Stimulated activated CD8-positive, alpha-beta memory T cell treated with anti-CD3 and anti-CD28 coated beads, Interleukin-15, amount 100 ng/mL, for 24 hours (primary cell): ENCODE data around the gene DIAPH1.
A peak's percentile ranks its signal among the peaks of the same experiment; 100 is the strongest.

Experiments
- DNase-seq: peaks from one replicate; pipeline ENCODE4 v3.0.0-alpha.2; 2020; ENCODE audit warnings: low read depth

Gene DIAPH1

DNA sequence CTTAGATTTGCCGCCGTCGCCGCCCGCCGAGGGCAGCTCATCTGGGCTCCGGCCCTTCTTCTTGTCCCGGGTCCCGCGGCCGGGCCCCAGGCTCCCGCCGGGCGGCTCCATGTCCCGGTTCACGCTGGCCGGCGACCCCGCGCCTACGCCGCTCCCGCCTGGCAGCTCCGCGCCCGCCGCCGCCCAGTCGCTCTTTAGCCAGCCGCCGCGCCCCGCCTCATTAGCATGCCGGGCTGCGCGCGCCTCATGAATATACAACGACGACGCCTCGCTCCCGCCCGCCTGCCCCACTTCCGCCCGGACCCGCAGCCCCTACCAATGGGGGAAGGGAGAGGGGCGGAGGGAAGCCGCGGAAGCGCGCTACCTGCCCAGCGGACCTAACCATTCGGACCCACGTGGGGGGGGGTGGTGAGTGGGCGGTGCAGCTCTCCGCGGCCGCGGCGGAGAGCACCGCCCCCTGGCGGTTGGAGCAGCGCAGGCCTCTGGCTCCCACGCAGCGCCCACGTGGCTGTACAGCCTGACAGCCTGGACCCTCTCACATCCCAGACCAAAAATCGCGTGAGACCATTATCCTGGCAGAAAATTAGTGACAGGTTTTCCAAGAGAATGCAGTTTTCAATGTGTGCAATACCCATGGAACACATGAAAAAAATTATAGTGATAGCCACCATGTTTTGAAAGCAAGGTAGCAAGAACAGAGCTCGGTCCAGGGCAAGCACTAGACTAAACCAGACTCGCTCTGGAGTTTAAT, at the start of gene DIAPH1:
TSS of gene DIAPH1 (minus strand) at position 197 of the 751 bp plus-strand sequence. CDS start at position 111, 86 bp downstream.
- DNase-seq: peak; percentile 96

DNA sequence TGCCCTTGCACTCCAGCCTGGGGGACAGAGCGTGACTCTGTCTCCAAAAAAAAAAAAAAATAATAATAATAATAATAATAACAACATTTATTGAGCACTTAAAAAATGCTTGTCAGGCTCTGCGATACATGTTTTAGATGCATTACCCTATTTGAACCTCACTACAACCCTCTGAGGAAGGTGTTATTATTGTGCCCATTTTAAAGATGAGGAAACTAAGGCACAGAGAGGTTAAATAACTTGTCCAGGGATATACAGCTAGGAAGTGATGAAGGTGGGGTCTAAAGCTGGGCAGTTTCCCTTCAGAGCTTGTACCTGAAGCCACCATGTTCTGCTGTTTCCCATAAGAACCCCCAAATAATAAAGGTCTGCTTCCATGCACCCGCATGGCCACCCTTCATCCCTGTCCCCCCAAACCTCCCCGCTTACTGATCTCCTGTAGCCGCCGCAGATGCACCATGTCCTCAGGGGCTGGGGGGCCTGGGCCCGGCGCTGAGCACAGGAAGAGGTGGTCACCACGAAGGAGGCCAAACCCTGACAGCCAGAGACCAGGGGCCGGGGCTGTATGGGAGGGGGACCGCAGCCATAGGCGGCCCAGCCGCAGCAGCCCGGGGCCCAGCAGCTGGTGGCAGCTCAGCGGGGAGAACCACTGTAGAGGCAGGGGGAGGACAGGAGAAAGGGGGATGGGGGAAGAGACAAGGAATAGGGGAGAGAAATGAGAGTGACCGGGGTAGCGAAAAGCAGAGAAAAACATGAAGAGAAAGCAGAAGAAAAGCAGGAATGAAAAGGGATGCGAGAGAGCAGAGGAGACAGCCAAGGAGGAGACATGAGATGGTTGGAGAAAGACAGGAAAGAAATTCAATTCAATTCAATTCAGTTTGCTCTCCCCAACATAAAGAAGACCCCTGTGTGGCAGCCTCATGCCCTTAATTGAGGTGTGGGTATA, 47.5 kb upstream of the DIAPH1 start:
- no peak for DNase-seq

DNA sequence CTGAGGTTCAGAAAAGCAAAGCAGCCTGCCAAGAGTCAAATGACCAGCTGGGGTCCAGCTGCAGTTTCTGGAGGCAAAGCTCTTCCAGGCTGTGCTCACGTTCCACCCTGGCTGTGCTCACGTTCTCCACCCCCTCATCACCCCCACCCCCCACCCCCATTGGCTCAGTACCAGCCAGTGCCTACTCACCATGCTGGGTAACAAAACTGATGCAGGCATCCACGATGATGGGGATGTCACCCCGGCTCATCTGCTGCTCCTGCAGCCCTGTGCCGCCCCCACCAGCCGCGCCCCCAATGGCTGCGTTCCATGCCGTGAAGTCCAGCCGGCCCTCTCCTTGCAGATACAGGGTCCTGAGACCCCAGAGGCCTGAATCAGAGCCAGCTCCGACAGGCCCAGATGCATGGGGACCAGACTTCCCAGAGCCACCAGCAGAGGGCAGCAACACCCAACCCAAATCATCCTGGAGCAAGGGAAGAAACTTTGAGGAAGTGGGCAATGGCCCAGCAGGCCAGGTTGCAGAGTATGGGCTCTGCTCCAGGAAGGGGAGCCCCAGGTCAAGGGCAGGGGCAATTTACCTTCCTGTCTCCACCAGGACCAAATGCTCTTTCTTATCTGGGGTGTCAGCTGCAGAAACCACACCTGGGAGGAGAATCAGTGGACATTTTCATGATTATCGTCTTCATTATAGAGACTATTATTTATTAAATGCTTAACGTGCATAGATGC, 46.1 kb upstream of the DIAPH1 start:
- peak; percentile 58 for DNase-seq

DNA sequence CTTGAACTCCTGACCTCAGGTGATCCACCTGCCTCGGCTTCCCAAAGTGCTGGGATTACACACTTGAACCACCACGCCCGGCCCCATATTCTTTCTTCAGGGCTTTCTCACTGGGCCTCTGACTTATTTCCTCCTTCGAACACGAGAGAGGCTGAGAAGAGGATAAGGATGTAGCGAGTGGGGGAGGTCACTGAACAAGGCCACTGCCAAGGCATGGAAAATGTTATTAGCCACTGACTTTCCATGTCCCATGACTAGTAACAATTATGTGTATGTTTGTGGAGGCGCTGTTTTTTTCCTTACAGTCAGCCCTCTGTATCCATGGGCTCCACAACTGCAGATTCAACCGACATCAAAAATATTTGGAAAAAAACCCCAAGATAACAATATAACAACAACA, 44.7 kb upstream of the DIAPH1 start:
- no peak for DNase-seq

DNA sequence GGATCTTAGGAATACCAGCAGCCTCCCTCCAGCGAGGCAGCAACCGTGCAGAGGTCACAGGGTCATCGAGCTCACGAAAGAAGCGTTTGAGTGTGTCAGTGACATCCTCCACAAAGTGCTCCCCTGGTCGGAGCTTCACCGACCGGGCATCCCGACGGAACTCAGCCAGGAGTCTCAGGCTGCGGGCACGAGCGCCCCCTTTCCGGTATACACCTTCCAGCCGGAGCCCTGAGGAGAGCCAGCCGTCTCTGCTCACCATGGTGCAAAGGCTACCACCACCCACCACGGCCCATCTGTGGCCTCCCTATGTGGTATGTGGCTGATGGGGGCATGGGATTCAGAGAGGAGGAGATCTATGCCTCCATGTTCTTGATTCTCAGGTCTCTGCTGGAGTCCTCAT, 43.2 kb upstream of the DIAPH1 start:
- no peak for DNase-seq

DNA sequence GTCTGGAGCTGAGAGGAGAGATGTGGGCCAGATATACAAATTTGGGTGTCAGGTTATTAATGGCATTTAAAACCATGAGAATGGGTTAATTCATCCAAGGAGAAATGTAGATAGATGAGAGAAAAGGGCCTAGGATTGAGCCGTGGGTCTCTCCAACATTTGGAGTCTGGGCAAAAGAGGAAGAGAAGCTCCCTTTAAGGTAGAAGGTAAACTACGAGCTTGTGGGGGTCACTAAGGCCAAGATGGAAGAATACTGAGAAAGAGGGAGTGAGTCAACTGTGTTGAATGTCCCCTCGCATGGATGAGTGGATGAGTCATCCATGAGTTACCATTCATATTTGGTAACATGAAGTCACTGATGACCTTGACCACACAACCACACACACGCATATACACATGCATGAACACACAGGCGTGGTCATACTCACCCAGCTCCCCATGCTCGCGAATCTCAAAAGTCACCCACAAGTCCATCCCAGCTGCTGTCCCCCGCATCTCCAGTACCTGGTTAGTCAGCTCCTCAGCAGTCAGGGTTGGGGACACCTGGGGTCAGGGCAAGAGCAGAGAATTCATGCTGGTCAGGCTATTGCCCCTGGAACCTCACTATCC, 39.2 kb upstream of the DIAPH1 start:
- DNase-seq: no peak

DNA sequence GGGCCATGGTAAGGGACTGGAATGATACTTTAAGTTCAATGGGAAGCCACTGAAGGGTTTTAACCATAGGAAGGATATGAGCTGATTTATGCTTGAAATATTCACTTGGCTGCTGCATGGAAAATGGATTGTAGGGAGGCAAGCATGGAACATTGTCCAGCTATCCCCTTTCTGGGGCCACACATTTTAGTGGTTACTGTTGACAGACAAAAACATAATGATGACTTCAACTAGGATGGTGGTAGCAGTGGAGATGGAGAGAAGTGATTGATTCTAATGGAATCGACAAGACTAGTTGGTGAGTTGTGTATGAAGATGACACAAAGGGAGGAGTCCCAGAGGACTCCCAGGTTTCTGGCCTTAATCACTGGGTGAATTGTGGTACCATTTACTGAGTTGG, 38.6 kb upstream of the DIAPH1 start:
- no peak for DNase-seq

DNA sequence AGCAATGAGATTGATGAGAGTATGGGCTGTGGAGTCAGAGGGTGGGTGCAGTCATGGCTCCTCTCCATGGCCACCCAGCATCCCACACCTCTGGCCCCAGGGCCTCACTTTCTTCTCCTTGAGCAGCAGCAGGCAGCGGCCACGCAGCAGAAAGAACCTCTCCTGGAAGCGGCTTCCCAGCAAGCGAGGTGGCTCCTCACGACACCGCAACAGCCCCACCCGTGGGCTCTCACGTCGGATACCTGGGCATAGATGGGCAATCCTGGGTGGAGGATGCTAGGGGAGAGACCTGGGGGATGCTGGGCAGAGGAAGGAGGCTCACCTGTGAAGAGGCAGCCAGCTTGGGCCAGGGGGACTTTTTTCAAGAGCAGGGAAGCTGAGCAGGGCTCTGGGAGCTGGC, 37.6 kb upstream of the DIAPH1 start:
- no peak for DNase-seq

DNA sequence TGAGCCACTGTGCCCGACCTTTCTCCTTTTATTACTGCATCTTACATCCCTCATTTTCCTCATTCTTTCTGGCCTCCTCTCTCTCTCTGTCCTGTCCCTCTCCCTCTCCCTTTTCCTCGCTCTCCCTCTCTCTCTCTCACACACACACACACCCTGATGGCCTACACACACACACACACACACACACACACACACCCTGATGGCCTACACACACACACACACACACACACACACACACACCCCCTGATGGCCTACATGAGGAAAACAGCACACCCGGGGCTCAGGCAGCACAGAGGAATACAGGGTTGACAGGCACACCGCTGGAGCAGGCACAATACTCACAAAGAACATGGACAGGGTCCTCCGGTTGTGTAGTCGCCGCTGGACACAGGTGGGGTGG, 36.2 kb upstream of the DIAPH1 start:
- no peak for DNase-seq

DNA sequence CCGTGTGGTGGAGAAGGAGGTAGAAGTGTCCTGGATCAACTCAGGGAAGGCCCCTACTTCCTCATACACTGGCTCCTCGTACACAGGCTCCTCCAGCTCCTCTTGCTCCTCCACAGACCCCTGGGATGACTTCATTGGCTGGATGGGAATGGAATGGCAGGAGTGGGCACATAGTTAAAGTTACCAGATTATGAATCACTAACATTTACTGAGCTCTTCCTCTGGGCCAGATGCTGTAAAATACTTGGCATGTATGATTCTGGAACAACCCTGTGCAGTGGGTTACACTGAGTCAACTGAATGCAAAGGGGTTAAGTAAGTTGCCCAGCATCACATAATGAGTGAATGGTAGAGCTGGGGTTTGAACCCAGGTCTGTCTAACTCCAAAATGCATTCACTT, 35.5 kb upstream of the DIAPH1 start:
- DNase-seq: no peak

DNA sequence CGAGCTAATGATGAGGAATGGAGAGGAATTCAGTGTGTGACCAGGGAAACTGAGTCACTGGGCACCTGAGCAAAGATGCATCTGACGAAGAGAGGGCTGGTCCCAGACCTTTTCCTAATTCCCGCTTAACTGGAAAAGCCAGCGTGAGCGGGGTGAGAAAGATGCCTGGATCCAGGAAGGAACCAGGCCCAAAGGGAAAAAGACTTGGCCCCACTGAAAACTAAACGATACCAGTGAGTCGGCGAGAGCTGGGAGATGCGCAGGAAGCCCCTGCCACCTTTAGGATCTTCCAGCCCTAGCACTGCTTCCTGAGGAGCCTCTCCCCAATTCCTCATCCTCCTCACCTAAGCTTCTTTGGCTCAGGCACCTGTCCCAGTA, 32.9 kb upstream of the DIAPH1 start:
- no peak for DNase-seq

DNA sequence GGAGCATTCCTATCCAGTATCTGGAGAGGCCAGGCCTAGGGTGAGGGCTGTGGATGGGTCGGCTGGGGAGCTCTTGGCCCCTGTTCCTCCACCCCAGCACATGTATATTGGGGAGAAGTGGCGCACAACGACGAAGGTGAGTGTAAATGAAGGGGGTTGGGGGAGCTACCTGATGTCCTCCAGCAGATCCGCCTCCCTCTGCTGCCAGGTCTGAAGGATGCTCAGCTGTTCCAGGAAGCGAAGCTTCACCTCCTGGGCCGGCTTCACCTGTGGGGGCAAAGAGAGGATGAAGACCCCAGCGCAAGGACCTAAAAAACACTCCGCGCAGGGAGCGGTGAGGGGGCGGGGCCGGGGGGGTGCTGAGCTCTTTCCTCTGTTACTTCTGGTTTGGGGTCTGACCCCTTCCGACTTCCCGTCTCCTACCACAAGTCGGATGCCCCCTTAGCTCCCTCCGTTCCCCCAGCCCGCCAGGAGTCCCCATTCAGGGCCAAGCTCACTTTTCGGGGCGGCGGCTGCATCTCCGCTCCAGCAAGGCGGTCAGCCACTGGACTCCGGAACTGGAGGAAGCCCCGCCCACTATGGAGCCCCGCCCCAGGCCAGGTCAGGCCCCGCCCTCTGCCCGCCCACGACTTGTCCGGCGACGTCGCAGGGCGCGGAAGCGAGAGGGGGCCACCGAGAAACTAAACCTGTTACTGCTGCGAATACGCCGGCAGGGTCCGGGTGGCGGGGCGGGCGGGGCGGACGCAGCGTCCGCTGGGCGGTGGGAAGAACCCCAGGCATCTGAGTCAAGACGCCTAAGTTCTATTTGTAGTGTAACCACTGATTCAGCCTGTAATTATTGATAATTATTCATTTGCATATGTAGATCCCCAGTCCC, 32.3 kb upstream of the DIAPH1 start, which contains the start of gene FCHSD1:
TSS of gene FCHSD1 (minus strand) at position 568 of the 877 bp plus-strand sequence. CDS start at position 518, 50 bp downstream.
- DNase-seq: peak; percentile 79

DNA sequence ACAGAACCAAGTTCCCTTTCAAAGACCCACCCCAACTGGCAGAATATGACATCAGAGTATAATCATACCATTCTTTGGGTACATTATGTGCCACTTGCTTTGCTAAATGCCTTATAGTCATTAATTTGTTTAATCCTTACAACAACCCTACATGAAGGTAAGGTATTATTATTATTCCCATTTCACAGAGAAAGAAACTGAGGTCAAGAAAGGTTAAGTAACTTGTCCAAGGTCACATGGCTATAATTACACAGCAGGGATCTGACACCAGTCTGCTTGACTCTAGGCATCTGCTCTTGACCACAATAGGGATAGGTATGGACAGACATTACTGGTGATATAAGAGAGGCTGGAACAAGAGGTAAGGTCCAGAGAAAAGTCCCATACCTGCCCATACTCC, 31.2 kb upstream of the DIAPH1 start:
- DNase-seq: no peak

DNA sequence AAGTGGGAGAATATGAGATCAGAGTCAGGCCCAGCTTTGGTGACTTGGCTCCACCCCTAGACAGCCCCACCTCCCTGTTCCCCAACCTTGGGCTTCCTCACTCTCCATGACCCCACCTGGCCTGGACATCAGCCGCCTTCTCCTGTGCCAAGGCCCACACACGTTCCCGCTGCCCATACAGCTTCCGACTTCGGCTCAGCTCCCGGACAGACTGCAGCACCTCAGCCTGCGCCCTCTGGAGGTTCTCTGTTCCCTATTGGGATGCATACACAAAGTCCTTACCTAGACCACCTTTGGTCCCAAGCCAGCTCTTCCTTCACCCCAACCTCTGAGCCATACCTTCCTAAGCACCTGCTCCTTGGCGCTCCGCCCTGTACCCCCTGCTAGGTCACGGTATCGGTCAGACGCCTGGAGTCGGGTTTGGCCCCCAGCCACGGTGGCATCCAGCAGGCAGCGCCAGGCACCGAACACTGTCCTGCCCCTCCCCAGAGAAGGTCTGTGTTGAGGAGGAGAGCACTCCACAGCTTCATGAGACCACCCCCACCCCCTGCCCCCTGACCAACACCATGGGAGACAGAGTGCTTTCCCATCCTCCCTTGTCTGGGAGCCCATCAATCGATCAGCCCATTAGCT, 30.4 kb upstream of the DIAPH1 start:
- DNase-seq: no peak

DNA sequence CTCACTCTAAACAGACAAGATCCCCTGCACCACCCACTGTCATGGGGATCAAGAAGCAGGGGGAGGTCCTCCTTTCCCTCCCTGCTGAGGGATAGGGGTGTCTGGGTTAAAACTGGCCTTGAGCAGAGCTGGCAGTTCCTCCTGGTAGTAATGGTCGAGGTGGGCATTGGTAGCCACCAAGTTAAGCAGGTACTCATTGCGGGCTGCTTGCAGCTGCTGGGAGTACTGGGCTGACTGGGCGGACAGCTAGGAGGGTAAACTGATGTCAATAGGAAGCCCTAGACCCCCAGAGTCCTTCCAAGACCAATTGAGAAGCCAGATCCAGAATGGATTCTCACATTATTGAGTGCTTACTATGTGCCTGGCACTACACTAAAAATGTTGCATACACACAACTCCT, 29.1 kb upstream of the DIAPH1 start:
- no peak for DNase-seq

DNA sequence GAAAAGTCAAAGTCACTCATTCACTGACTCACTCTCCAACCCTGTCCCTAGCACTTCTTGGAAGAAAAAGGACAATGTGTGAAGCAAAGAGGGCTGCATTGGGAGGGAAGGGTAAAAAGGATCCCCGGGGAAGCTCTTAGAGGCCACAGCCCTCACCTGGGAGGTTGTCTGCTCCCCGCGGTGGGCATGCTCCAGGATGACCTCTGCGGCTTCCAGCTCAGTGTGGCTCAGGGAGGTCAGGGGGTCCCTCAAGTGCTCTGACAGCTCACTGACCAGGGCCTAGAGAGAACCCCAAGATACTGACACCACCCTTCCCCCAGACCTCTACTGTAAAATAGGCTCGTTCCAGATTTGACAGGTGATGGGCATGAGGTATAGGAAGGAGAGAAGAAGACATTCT, 28.4 kb upstream of the DIAPH1 start:
- no peak for DNase-seq

DNA sequence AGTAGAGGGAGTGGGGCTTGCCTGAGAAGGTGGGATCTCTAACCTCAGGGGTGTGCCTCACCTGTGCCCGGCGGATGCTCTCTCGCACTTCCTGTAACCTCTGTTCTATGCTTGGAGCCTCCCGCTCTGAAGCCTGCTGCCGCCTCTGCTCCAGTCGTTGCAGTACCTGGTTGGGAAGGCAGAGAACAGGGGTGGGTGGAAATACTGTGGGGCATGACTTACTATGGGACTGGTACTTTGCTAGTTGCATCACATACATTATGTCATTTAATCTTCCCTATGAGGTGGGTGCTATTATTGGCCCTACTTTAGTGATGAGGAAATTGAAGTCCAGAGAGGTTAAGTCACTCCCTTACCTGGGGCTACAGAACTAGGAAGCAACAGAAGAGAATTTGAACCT, 27.2 kb upstream of the DIAPH1 start:
- no peak for DNase-seq

DNA sequence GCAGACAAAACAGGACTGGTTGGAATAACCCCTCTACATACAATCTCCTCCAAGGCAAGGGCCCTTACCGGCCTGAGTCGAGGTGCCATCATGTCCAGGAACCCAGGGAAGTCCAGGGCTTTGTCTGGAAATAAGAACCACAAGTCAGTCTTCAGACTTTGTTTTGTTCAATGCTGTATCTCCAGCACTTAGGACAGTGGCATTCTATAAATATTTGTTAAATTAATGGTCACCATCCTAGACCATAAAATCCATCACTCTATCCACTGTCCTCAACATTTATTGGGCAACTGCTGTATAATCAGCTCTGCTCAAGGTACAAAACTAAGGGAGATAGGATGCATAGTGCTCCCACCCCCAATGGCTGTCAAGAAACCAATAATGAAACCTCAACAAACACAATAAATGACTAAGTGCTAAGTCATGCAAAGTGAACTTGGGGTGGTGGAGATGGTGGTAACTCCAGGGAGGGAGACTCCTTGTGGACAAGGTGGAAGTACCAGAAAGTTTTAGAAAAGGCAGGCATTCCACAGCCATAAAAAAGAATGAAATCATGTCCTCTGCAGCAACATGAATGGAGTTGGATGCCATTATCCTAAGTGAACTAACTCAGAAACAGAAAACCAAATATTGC, 23.0 kb upstream of the DIAPH1 start:
- DNase-seq: no peak

DNA sequence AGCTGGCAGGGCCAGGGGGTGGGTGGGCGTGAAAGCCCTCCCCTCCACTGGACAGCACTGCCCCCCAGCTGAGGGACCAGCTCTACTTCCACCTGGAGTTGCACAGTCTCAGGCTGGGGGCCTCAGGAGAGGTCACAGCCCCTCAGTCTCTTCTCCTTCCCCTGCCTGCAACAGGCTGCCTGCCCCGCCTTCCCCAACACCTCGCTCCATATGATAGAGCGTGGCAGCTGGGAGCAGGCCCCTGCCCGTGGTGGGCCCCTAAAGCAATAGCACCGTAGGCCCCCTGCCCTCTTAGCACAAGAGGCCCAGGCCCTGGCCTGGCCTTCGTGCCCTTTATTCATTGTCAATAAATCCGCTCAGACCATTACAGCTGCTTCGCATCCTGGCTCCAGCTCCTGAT, 21.9 kb upstream of the DIAPH1 start:
- no peak for DNase-seq

DNA sequence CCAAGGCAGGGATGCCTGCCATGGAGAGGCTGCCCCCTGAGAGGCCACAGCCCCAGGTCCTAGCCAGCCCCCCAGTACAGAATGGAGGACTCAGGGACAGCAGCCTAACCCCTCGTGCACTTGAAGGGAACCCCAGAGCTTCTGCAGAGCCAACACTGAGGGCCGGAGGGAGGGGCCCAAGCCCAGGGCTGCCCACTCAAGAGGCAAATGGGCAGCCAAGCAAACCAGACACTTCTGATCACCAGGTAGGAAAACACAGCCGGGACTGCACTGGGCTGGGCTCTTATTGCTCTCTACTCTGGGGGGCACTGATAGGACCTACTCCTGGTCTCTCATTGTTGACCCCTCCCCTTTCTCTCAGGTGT, 21.2 kb upstream of the DIAPH1 start:
- no peak for DNase-seq
